Measurements from ENCODE around the gene ARHGAP33. TPM values are rescaled to one million over a fixed set of nuclear protein-coding genes. Genes with fewer than 3 reads are reported as not detected.

ARHGAP33 gene
- polyA plus RNA-seq, 1 of the 3 experiments (the other 2 are of a cell fraction): 7.8 TPM

DNA sequence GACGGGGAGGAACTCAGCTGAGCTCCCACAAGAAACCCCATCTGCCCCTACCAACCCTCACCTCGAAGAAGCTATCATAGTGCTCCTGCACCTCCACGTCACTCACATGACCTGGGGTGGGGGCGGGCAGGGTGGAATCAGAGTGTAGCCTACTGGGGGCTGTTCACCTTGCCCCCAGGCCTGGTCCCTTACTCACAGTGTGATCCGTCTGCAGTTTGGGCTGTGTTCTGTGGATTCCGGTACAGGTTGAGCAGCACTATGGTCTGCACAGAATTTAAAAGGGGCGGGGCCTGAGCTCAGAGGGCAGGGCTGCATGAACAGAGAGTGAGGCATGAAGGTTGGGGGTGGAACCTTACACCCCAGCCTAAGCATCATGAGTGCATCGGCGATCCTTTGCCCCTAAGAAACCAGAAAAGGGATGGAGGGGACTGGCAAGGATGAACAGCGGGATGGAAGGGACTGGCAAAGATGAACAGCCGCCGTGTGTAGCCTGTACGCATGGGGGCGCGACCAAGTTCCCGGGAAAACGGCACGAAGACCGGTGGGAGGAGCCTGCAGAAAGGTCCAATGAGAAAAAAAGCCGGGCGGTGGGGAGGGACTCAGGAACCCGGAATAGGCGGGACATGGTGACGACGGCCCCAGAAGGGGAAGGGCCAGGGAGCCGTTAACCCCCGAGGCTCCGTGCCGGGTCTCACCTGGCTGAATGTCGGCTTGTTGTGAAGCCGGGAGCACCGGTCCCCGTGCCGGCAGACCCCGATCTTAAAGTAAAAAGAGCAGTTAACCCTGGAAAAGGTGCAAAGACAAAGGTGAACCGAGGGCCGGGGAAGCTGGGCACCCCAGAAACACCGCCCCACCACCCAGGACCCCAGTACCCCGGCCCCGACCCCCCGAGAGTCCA, 30.7 kb upstream of the ARHGAP33 start:
- no peaks in the 10 kb centered on the region for H3K27me3 ChIP-seq (ENCODE audit: insufficient read depth)
- CTCF ChIA-PET: interaction anchor here (0.7 to 2.4 kb wide), 7 partner anchors 9 to 75 kb away, joined by 3 to 11 read pairs (median 4); partner anchors contain the start of gene HSPB6
- H3K4me3 ChIP-seq (ENCODE audit: low read depth in 2 of 2, low read length in 1 of 2): peak overlapping the region; percentile 83 to 95
- peak overlapping the region; percentile 97 to 98 for H3K27ac ChIP-seq (ENCODE audit: low read depth in 2 of 2, low read length in 1 of 2)
- H3K79me2 ChIP-seq (ENCODE audit: insufficient read depth): peaks cover 35% of the 10 kb centered on the region
- WGBS (ENCODE audit: low lambda C conversion rate): 4% methylated on average over 37 of the region's 41 CpGs
- DNase-seq: peak; percentile 86
- H4K20me1 ChIP-seq (ENCODE audit: insufficient read depth): no peaks in the 10 kb centered on the region
- POLR2A ChIA-PET: interaction anchor here (1.0 to 1.2 kb wide), 3 partner anchors 12 to 20 kb away, joined by 3 to 5 read pairs (median 3); partner anchors contain the start of genes HSPB6 and PROSER3
- H3K4me2 ChIP-seq: peak overlapping the region; percentile 77
- H3K9me3 ChIP-seq: no peaks in the 10 kb centered on the region
- H3K9me2 ChIP-seq: no peaks in the 10 kb centered on the region
- peaks cover 3 to 12% of the 10 kb centered on the region in 2 experiments for H3K36me3 ChIP-seq (replicated peaks in 1 of 2; ENCODE audit: control insufficient read depth in 1 of 2, insufficient read depth in 2 of 2, low read length in 1 of 2)
- TF ChIP-seq ELF1 (IDR thresholded peaks at IDR 0.05): peak; percentile 65
- TF ChIP-seq RAD21 (IDR thresholded peaks at IDR 0.05; ENCODE audit: low read length): no peak
- TF ChIP-seq, protein P1, sequence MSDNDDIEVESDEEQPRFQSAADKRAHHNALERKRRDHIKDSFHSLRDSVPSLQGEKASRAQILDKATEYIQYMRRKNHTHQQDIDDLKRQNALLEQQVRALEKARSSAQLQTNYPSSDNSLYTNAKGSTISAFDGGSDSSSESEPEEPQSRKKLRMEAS (IDR thresholded peaks at IDR 0.05; ENCODE audit: low read depth): peak; percentile 87
- TF ChIP-seq, protein P2, sequence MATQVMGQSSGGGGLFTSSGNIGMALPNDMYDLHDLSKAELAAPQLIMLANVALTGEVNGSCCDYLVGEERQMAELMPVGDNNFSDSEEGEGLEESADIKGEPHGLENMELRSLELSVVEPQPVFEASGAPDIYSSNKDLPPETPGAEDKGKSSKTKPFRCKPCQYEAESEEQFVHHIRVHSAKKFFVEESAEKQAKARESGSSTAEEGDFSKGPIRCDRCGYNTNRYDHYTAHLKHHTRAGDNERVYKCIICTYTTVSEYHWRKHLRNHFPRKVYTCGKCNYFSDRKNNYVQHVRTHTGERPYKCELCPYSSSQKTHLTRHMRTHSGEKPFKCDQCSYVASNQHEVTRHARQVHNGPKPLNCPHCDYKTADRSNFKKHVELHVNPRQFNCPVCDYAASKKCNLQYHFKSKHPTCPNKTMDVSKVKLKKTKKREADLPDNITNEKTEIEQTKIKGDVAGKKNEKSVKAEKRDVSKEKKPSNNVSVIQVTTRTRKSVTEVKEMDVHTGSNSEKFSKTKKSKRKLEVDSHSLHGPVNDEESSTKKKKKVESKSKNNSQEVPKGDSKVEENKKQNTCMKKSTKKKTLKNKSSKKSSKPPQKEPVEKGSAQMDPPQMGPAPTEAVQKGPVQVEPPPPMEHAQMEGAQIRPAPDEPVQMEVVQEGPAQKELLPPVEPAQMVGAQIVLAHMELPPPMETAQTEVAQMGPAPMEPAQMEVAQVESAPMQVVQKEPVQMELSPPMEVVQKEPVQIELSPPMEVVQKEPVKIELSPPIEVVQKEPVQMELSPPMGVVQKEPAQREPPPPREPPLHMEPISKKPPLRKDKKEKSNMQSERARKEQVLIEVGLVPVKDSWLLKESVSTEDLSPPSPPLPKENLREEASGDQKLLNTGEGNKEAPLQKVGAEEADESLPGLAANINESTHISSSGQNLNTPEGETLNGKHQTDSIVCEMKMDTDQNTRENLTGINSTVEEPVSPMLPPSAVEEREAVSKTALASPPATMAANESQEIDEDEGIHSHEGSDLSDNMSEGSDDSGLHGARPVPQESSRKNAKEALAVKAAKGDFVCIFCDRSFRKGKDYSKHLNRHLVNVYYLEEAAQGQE (IDR thresholded peaks at IDR 0.05; ENCODE audit: low read depth, low read length): no peak
- no peak for TF ChIP-seq JUND (IDR thresholded peaks at IDR 0.05)
- TF ChIP-seq SMC3 (IDR thresholded peaks at IDR 0.05; ENCODE audit: low read depth, low read length): peak; percentile 29; the same call in 1 of the 2 replicates
- peak; percentile 47; the same call in 1 of the 2 replicates for TF ChIP-seq RFX5 (IDR thresholded peaks at IDR 0.05; ENCODE audit: low read length)
- TF ChIP-seq, protein P3, sequence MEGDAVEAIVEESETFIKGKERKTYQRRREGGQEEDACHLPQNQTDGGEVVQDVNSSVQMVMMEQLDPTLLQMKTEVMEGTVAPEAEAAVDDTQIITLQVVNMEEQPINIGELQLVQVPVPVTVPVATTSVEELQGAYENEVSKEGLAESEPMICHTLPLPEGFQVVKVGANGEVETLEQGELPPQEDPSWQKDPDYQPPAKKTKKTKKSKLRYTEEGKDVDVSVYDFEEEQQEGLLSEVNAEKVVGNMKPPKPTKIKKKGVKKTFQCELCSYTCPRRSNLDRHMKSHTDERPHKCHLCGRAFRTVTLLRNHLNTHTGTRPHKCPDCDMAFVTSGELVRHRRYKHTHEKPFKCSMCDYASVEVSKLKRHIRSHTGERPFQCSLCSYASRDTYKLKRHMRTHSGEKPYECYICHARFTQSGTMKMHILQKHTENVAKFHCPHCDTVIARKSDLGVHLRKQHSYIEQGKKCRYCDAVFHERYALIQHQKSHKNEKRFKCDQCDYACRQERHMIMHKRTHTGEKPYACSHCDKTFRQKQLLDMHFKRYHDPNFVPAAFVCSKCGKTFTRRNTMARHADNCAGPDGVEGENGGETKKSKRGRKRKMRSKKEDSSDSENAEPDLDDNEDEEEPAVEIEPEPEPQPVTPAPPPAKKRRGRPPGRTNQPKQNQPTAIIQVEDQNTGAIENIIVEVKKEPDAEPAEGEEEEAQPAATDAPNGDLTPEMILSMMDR (IDR thresholded peaks at IDR 0.05): peak; percentile 52
- TF ChIP-seq TAF1 (IDR thresholded peaks at IDR 0.05; ENCODE audit: borderline replicate concordance, low read depth, low read length): no peak
- TF ChIP-seq SIN3A (IDR thresholded peaks at IDR 0.05; ENCODE audit: borderline replicate concordance, low read depth, low read length): peak; percentile 54; the same call in 1 of the 2 replicates
- TF ChIP-seq CHD2 (IDR thresholded peaks at IDR 0.05; ENCODE audit: low read length, partially characterized antibody): no peak
- TF ChIP-seq, protein P4, sequence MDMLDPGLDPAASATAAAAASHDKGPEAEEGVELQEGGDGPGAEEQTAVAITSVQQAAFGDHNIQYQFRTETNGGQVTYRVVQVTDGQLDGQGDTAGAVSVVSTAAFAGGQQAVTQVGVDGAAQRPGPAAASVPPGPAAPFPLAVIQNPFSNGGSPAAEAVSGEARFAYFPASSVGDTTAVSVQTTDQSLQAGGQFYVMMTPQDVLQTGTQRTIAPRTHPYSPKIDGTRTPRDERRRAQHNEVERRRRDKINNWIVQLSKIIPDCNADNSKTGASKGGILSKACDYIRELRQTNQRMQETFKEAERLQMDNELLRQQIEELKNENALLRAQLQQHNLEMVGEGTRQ (IDR thresholded peaks at IDR 0.05; ENCODE audit: borderline replicate concordance, low read depth, low read length): no peak
- TF ChIP-seq MEF2A (IDR thresholded peaks at IDR 0.05; ENCODE audit: borderline replicate concordance, low read depth): no peak
- peak; percentile 83 for TF ChIP-seq MXI1 (IDR thresholded peaks at IDR 0.05; ENCODE audit: low read depth, low read length)
- TF ChIP-seq GABPA (IDR thresholded peaks at IDR 0.05; ENCODE audit: low read depth): no peak
- no peak for TF ChIP-seq TCF12 (IDR thresholded peaks at IDR 0.05)
- TF ChIP-seq POLR2AphosphoS5 (IDR thresholded peaks at IDR 0.05; ENCODE audit: low read depth, low read length): peak; percentile 53; the same call in 1 of the 2 replicates
- H3F3A ChIP-seq (replicated peaks; ENCODE audit: insufficient read depth): peaks cover 22% of the 10 kb centered on the region
- peak overlapping the region; percentile 72 for H2AFZ ChIP-seq (ENCODE audit: low read depth)
- H3K9ac ChIP-seq: peak overlapping the region; percentile 90
- peaks cover 10 to 26% of the 10 kb centered on the region in 2 experiments; a peak in 3 of 4 replicates for H3K4me1 ChIP-seq (ENCODE audit: control insufficient read depth in 1 of 2, insufficient read depth in 2 of 2, low read depth in 1 of 2, low read length in 1 of 2)
